ENCODE data around the gene CST5. TPM values are rescaled to one million over a fixed set of nuclear protein-coding genes. Genes with fewer than 3 reads are reported as not detected.
"Not testable (repeated sequence)": the region's sequence is repeated elsewhere in the genome, so short reads cannot be mapped to it uniquely, and the experiment has no call there.

The CST5 gene
- total RNA-seq (2014; rRNA removed): not detected in 2 replicates
- not detected for polyA plus RNA-seq (2012)

GRCh38 chr20:23879328-23879798 lies at the start of gene CST5:
Gene CST5, minus strand, starts transcription at chr20:23879748. Its CDS starts 72 bp downstream, at chr20:23879676.
- no peak for DNase-seq (ENCODE audit: low read depth)

GRCh38 chr20:23928788-23929187 lies 49.2 kb upstream of the CST5 start:
- no peak for DNase-seq (ENCODE audit: low read depth)

GRCh38 chr20:23928353-23928752 lies 48.8 kb upstream of the CST5 start:
- DNase-seq (ENCODE audit: low read depth): no peak

GRCh38 chr20:23926944-23927872 lies 47.7 kb upstream of the CST5 start:
- no peak for DNase-seq (ENCODE audit: low read depth)

GRCh38 chr20:23926526-23926880 lies 47.0 kb upstream of the CST5 start:
- DNase-seq (ENCODE audit: low read depth): no peak

- no peak for DNase-seq (ENCODE audit: low read depth)
Measured at GRCh38 chr20:23925789-23926525, 46.4 kb upstream of the CST5 start.

- DNase-seq (ENCODE audit: low read depth): no peak
Measured at GRCh38 chr20:23924751-23925150, 45.2 kb upstream of the CST5 start.

- DNase-seq (ENCODE audit: low read depth): no peak
Measured at GRCh38 chr20:23923891-23924435, 44.4 kb upstream of the CST5 start.

GRCh38 chr20:23923311-23923710 lies 43.8 kb upstream of the CST5 start:
- no peak for DNase-seq (ENCODE audit: low read depth)

GRCh38 chr20:23920408-23921325 lies 41.1 kb upstream of the CST5 start:
- DNase-seq (ENCODE audit: low read depth): no peak

GRCh38 chr20:23918896-23919295 lies 39.3 kb upstream of the CST5 start:
- no peak for DNase-seq (ENCODE audit: low read depth)

- DNase-seq (ENCODE audit: low read depth): no peak
Measured at GRCh38 chr20:23918101-23918862, 38.7 kb upstream of the CST5 start.

GRCh38 chr20:23917024-23917725 lies 37.6 kb upstream of the CST5 start:
- no peak for DNase-seq (ENCODE audit: low read depth)

GRCh38 chr20:23915844-23916243 lies 36.3 kb upstream of the CST5 start:
- DNase-seq (ENCODE audit: low read depth): no peak

GRCh38 chr20:23914469-23914868 lies 34.9 kb upstream of the CST5 start:
- not testable (repeated sequence) for DNase-seq (ENCODE audit: low read depth)

GRCh38 chr20:23910210-23910609 lies 30.7 kb upstream of the CST5 start:
- no peak for DNase-seq (ENCODE audit: low read depth)

GRCh38 chr20:23909390-23909789 lies 29.8 kb upstream of the CST5 start:
- DNase-seq (ENCODE audit: low read depth): no peak

GRCh38 chr20:23907579-23907978 lies 28.0 kb upstream of the CST5 start:
- DNase-seq (ENCODE audit: low read depth): no peak

- DNase-seq (ENCODE audit: low read depth): not testable (repeated sequence)
Measured at GRCh38 chr20:23902396-23902795, 22.8 kb upstream of the CST5 start.

GRCh38 chr20:23890867-23891266 lies 11.3 kb upstream of the CST5 start:
- not testable (repeated sequence) for DNase-seq (ENCODE audit: low read depth)

All from LHCN-M2 (cell line).